GM12878 (cell line): ENCODE measurements around the gene MSLN. TPM values are rescaled to one million over a fixed set of nuclear protein-coding genes. Genes with fewer than 3 reads are reported as not detected.

Experiments
- ATAC-seq: fragments of 200-7000 bp; cut with Tn5 transposase; 3 replicates; pipeline ENCODE4 v1.9.1; 2020; ENCODE audit warnings: mild to moderate bottlenecking, moderate library complexity
- BruUV-seq: library from RNA; stranded (reverse); fragments of 400-500 nt; replicated peaks from 2 replicates; lab custom pipeline; 2021; lab: Mats Ljungman, UMichigan
- CTCF ChIA-PET: fragments of 300-600 bp; sonication (Branson Sonifier 250); formaldehyde crosslinking; extraction: SDS; loops from one replicate; lab custom pipeline; 2021; ENCODE audit warnings: inconsistent platforms; lab: Yijun Ruan, JAX
- POLR2A ChIA-PET: fragments of 350-600 bp; formaldehyde crosslinking; extraction: SDS; loops from one replicate; lab custom pipeline; 2021; ENCODE audit warnings: inconsistent platforms; lab: Charles Lee
- RAD21 ChIA-PET: fragments of 300-600 bp; sonication (Branson Sonifier 250); formaldehyde crosslinking; loops from one replicate; lab custom pipeline; 2023; ENCODE audit warnings: antibody characterized with exemption; ENCODE audit not compliant: unreplicated experiment; lab: Charles Lee
- SMC1A ChIA-PET: fragments of 300-600 bp; sonication (Branson Sonifier 250); formaldehyde crosslinking; loops from one replicate; lab custom pipeline; 2023; ENCODE audit not compliant: unreplicated experiment, uncharacterized antibody; lab: Charles Lee
- DNase-seq: peaks from one replicate; pipeline ENCODE4 v3.0.0-alpha.2; 2011; ENCODE audit warnings: low read depth, low spot score
- FAIRE-seq: peaks from 3 replicates; lab custom pipeline; 2011; peaks lifted over from hg19 to GRCh38; lab: Jason Lieb, UNC
- H2AFZ ChIP-seq: 2 replicates; pipeline ENCODE4 v1.6.0; 2011; ENCODE audit warnings: low read depth, low read length, control low read depth; ENCODE audit not compliant: control insufficient read depth
- H3K27ac ChIP-seq: 2 replicates; pipeline ENCODE4 v1.5.1; 2011; ENCODE audit warnings: control low read depth; ENCODE audit not compliant: control insufficient read depth, insufficient read depth
- H3K27me3 ChIP-seq, 2 experiments: replicated peaks in 1 of 2; 2 replicates each; pipeline versions ENCODE4 v1.6.0 to v1.6.1; 2011; ENCODE audit warnings: low read length in 1 of 2; ENCODE audit not compliant: control insufficient read depth in 2 of 2, insufficient read depth in 2 of 2
- H3K36me3 ChIP-seq, 2 experiments: 2 replicates each; pipeline ENCODE4 v1.5.1; 2011; ENCODE audit warnings: low read length in 1 of 2; ENCODE audit not compliant: control insufficient read depth in 2 of 2, insufficient read depth in 2 of 2
- H3K4me1 ChIP-seq: 2 replicates; pipeline ENCODE4 v1.6.1; 2011; ENCODE audit warnings: mild to moderate bottlenecking, low read length, moderate library complexity, mixed read lengths; ENCODE audit not compliant: control insufficient read depth, insufficient read depth
- H3K4me2 ChIP-seq: 2 replicates; pipeline ENCODE4 v1.6.0; 2011; ENCODE audit warnings: control low read depth; ENCODE audit not compliant: control insufficient read depth, insufficient read depth
- H3K4me3 ChIP-seq: fragments of 200-600 bp; sonication (generic); 2 replicates; pipeline ENCODE4 v1.5.1; 2016
- H3K79me2 ChIP-seq: 2 replicates; pipeline ENCODE4 v1.6.0; 2011; ENCODE audit warnings: low read length; ENCODE audit not compliant: control insufficient read depth, insufficient read depth
- H3K9ac ChIP-seq: 2 replicates; pipeline ENCODE4 v1.8.0; 2011; ENCODE audit warnings: low read length, control low read depth, mixed read lengths; ENCODE audit not compliant: control insufficient read depth, insufficient read depth
- H3K9me3 ChIP-seq: replicated peaks from 3 replicates; pipeline ENCODE4 v1.5.1; 2011; ENCODE audit warnings: mild to moderate bottlenecking, low read length; ENCODE audit not compliant: control insufficient read depth, insufficient read depth
- H4K20me1 ChIP-seq: 2 replicates; pipeline ENCODE4 v1.6.0; 2011; ENCODE audit not compliant: control insufficient read depth, insufficient read depth
- CEBPZ ChIP-seq: fragments of 150-350 bp; IDR thresholded peaks from 2 replicates; pipeline ENCODE4 v1.6.1; 2016; ENCODE audit warnings: low read depth, low read length
- EP300 ChIP-seq, 2 experiments: fragments of 150-350 bp in 1 of 2; IDR thresholded peaks; 2 replicates each; pipeline ENCODE4 v1.6.1; 2011 to 2012; ENCODE audit warnings: low read depth in 2 of 2, low read length in 2 of 2, borderline replicate concordance in 1 of 2, improper control_type of control experiment in 1 of 2, inconsistent platforms in 1 of 2; ENCODE audit not compliant: control insufficient read depth in 1 of 2
- HDGF ChIP-seq: fragments of 450-650 bp; IDR thresholded peaks from 2 replicates; pipeline ENCODE4 v1.6.1; 2016; ENCODE audit warnings: antibody characterized with exemption
- IRF3 ChIP-seq: fragments of 450-650 bp; IDR thresholded peaks from 2 replicates; pipeline ENCODE4 v1.6.1; 2014; ENCODE audit warnings: mild to moderate bottlenecking
- KAT2A ChIP-seq: conservative IDR thresholded peaks from 2 replicates; pipeline ENCODE4 v1.6.1; 2011; ENCODE audit warnings: low read depth, low read length; ENCODE audit not compliant: control insufficient read depth
- STAT1 ChIP-seq: fragments of 450-650 bp; conservative IDR thresholded peaks from 2 replicates; pipeline ENCODE4 v1.6.1; 2014; ENCODE audit warnings: antibody characterized with exemption, mild to moderate bottlenecking
- SUZ12 ChIP-seq: fragments of 200-600 bp; sonication (generic); IDR thresholded peaks from one replicate; pipeline ENCODE4 v1.6.1; 2018; ENCODE audit warnings: antibody characterized with exemption, mild to moderate bottlenecking; ENCODE audit not compliant: unreplicated experiment
- USF1 ChIP-seq: IDR thresholded peaks from 2 replicates; pipeline ENCODE4 v1.6.1; 2011; ENCODE audit warnings: borderline replicate concordance, low read depth, mild to moderate bottlenecking, moderate library complexity, mixed read lengths, low read length; ENCODE audit not compliant: insufficient read depth; ENCODE audit errors: extremely low read length
- WGBS: methylation state at CpG from one replicate; pipeline ENCODE4 v1.1.6; 2016; ENCODE audit warnings: low lambda C conversion rate; ENCODE audit not compliant: insufficient replicate concordance, insufficient coverage; ENCODE audit errors: missing lambda C conversion rate; 5-methylcytosine and 5-hydroxymethylcytosine counted together
- in situ Hi-C: fragments of 300-500 bp; cut with MboI; formaldehyde crosslinking; loops from 9 replicates; pipeline ENCODE4 v1.14.3; 2018; ENCODE audit warnings: mixed read lengths
- intact Hi-C: fragments of 100-400 bp; cut with micrococcal nuclease; formaldehyde crosslinking; loops from one replicate; pipeline ENCODE4 v1.14.2; 2022; ENCODE audit not compliant: unreplicated experiment
- polyA plus RNA-seq, 11 experiments: library from polyadenylated mRNA; depleted of rRNA in 4 of 11; unstranded in 6 of 11; stranded (reverse) in 5 of 11; fragments of >200 nt; fragmentation: Nextera tagmentation in 4 of 11; fragmentation: Illumina TruSeq in 1 of 11; extraction: Ambion mirVana in 4 of 11; extraction: Trizol in 1 of 11; gene quantifications; 1 replicate in 1 of 11; 2 replicates in 10 of 11; pipeline versions ENCODE4 v1.2.1 to v1.2.3, GENCODE V29; 2011 to 2016; ENCODE audit warnings: inconsistent platforms in 2 of 11, missing spikeins in 2 of 11, low read depth in 1 of 11
- total RNA-seq, 4 experiments: library from RNA; depleted of rRNA in 3 of 4; stranded (reverse); fragments of >200 nt in 3 of 4; fragmentation: Illumina TruSeq in 1 of 4; extraction: Trizol in 1 of 4; gene quantifications; 2 replicates each; pipeline versions ENCODE4 v1.2.1 to v1.2.3, GENCODE V29; 2013 to 2021

Gene MSLN
- total and polyA plus RNA-seq, 10 of the 15 experiments (the other 5 are each of a cell fraction or from before 2014, with no cell fraction given): 0.08 TPM; not detected in 9

- no peaks in the 10 kb centered on the region for H3K9me3 ChIP-seq
- no peaks in the 10 kb centered on the region for H3K79me2 ChIP-seq
- CTCF ChIA-PET: interaction anchor here (1.9 to 2.2 kb wide), 3 partner anchors 21 to 69 kb away, joined by 5 to 9 read pairs (median 6); partner anchors contain the start of gene CIAO3
- H3K9ac ChIP-seq: no peak overlapping the region
- intact Hi-C loops: no loop called here
- H3K27ac ChIP-seq: no peak overlapping the region
- no peak for FAIRE-seq
- H3K27me3 ChIP-seq: no peaks in the 10 kb centered on the region
- SMC1A ChIA-PET: interaction anchor here (0.7 kb wide), 1 partner anchor 16 kb away, joined by 3 read pairs; no protein-coding TSS in a partner anchor
- WGBS: 34% methylated on average over 11 of the region's 12 CpGs
- peak; percentile 4 for TF ChIP-seq SUZ12
- no peak for TF ChIP-seq HDGF
- TF ChIP-seq, all 136 proteins: peak for 1
- DNase-seq (no peak), ATAC-seq (no peak)
- Histone ChIP-seq H4K20me1 (0 out of 2 replicates have a peak, but pooled peaks cover 2% of the 10 kb centered on the region), H3K4me1 (peaks cover 10% of the 10 kb centered on the region), H2AFZ (no peak overlapping the region), H3K4me2 (no peak overlapping the region), H3K4me3 (no peak overlapping the region), H3K36me3 (no peaks in the 10 kb centered on the region)
- in situ Hi-C loops: no loop called here
- ChIA-PET POLR2A (interaction anchor here (1.6 to 2.4 kb wide), 2 partner anchors 21 to 72 kb away, joined by 4 to 7 read pairs; partner anchors contain the start of genes CHTF18 and RPUSD1), RAD21 (no interaction called here)
- BruUV-seq: no TSS peak
These were observed 44.4 kb upstream of the MSLN start for GRCh38 chr16:716200-716568.

- Histone ChIP-seq H3K79me2 (no peaks in the 10 kb centered on the region; the same call in 1 of the 2 replicates), H2AFZ (no peak overlapping the region), H3K4me2 (no peak overlapping the region), H3K27ac (no peak overlapping the region), H3K36me3 (no peaks in the 10 kb centered on the region), H4K20me1 (0 out of 2 replicates have a peak, but pooled peaks cover 2% of the 10 kb centered on the region), H3K9me3 (no peaks in the 10 kb centered on the region), H3K27me3 (no peaks in the 10 kb centered on the region), H3K4me1 (peaks cover 10% of the 10 kb centered on the region), H3K9ac (no peak overlapping the region), H3K4me3 (no peak overlapping the region)
- intact Hi-C loops: no loop called here
- ChIA-PET SMC1A (no interaction called here), RAD21 (no interaction called here), POLR2A (interaction anchor here (2.4 kb wide), 1 partner anchor 22 kb away, joined by 7 read pairs; no protein-coding TSS in a partner anchor), CTCF (no interaction called here)
- BruUV-seq: no TSS peak
- FAIRE-seq (no peak), ATAC-seq (no peak), DNase-seq (no peak)
- no peak for TF ChIP-seq IRF3
- no peak for TF ChIP-seq CEBPZ
- no peak for TF ChIP-seq USF1
- TF ChIP-seq EP300 (IDR thresholded peaks at IDR 0.05; ENCODE audit: borderline replicate concordance in 1 of 2, control insufficient read depth in 1 of 2, low read depth in 2 of 2, low read length in 2 of 2): no peak
- TF ChIP-seq STAT1: no peak
- no peak for TF ChIP-seq KAT2A
- in situ Hi-C loops: no loop called here
- WGBS: 80% methylated on average over 28 of the region's 29 CpGs
These were observed 43.7 kb upstream of the MSLN start for GRCh38 chr16:716768-717325.
